Measurements from ENCODE around the gene CSH2. TPM values are rescaled to one million over a fixed set of nuclear protein-coding genes. Genes with fewer than 3 reads are reported as not detected.

The CSH2 gene
- total and polyA plus RNA-seq, 9 of the 15 experiments (the other 6 are each of a cell fraction or from before 2014, with no cell fraction given), result not detected

DNA sequence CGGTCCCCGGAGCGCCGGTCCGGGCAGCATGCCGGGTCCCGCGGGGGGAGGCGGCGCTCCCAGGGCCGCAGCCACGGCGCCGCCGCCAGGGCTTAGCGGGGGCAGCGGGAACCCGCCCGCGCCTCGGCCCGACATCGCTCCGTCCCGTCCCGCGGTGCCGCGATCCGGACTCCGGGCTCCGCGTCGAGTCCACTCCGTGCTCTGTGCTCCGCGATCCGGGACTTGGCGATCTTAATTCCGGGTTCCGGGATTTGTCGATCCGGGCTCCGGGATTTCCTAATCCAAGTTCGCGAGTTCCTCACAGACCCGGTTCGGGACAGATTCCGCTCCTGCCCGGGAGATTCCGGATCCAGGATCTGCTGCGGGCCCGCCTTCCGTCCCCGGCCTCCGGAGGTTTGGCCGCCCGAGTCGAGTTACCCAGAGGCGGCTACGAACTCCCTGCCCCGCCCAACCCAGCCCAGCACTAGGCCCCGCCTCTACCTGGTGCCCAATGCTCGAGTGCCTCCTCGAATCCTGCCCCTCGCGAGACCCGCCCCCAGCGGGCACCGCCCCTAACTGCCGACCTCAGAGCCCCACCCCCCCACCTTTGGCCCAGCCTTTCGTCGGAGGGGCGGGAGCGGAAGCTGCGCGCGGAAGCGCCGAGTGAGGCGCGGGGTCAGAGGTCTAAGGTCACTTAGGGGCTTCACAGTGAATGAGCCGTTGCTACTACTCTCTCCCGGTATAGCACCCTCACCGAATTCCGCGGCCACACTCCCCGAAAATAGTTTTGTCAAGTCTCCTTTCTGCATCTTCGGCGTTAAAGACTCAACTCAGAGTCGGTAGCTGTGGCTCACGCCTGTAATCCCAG is 30.7 kb downstream of the CSH2 start, which contains the start of gene SMARCD2 (continued):
- TF ChIP-seq, protein P1, sequence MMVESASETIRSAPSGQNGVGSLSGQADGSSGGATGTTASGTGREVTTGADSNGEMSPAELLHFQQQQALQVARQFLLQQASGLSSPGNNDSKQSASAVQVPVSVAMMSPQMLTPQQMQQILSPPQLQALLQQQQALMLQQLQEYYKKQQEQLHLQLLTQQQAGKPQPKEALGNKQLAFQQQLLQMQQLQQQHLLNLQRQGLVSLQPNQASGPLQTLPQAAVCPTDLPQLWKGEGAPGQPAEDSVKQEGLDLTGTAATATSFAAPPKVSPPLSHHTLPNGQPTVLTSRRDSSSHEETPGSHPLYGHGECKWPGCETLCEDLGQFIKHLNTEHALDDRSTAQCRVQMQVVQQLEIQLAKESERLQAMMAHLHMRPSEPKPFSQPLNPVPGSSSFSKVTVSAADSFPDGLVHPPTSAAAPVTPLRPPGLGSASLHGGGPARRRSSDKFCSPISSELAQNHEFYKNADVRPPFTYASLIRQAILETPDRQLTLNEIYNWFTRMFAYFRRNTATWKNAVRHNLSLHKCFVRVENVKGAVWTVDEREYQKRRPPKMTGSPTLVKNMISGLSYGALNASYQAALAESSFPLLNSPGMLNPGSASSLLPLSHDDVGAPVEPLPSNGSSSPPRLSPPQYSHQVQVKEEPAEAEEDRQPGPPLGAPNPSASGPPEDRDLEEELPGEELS (CRISPR knock-in tag; IDR thresholded peaks at IDR 0.05; ENCODE audit: borderline replicate concordance), result peak; percentile 81; the same call in 1 of the 2 replicates
- peak; percentile 94 for TF ChIP-seq ELF1 (tag; IDR thresholded peaks at IDR 0.05)
- TF ChIP-seq, protein P2, sequence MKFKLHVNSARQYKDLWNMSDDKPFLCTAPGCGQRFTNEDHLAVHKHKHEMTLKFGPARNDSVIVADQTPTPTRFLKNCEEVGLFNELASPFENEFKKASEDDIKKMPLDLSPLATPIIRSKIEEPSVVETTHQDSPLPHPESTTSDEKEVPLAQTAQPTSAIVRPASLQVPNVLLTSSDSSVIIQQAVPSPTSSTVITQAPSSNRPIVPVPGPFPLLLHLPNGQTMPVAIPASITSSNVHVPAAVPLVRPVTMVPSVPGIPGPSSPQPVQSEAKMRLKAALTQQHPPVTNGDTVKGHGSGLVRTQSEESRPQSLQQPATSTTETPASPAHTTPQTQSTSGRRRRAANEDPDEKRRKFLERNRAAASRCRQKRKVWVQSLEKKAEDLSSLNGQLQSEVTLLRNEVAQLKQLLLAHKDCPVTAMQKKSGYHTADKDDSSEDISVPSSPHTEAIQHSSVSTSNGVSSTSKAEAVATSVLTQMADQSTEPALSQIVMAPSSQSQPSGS (CRISPR knock-in tag; IDR thresholded peaks at IDR 0.05), result no peak
- peak; percentile 5; the same call in 1 of the 2 replicates for TF ChIP-seq SMC3 (conservative IDR thresholded peaks at IDR 0.05; ENCODE audit: insufficient read depth, low read depth, low read length)
- TF ChIP-seq PRPF4 (IDR thresholded peaks at IDR 0.05; ENCODE audit: insufficient read depth, low read depth, low read length, poor library complexity, severe bottlenecking), result peak; percentile 69
- TF ChIP-seq, protein P3, sequence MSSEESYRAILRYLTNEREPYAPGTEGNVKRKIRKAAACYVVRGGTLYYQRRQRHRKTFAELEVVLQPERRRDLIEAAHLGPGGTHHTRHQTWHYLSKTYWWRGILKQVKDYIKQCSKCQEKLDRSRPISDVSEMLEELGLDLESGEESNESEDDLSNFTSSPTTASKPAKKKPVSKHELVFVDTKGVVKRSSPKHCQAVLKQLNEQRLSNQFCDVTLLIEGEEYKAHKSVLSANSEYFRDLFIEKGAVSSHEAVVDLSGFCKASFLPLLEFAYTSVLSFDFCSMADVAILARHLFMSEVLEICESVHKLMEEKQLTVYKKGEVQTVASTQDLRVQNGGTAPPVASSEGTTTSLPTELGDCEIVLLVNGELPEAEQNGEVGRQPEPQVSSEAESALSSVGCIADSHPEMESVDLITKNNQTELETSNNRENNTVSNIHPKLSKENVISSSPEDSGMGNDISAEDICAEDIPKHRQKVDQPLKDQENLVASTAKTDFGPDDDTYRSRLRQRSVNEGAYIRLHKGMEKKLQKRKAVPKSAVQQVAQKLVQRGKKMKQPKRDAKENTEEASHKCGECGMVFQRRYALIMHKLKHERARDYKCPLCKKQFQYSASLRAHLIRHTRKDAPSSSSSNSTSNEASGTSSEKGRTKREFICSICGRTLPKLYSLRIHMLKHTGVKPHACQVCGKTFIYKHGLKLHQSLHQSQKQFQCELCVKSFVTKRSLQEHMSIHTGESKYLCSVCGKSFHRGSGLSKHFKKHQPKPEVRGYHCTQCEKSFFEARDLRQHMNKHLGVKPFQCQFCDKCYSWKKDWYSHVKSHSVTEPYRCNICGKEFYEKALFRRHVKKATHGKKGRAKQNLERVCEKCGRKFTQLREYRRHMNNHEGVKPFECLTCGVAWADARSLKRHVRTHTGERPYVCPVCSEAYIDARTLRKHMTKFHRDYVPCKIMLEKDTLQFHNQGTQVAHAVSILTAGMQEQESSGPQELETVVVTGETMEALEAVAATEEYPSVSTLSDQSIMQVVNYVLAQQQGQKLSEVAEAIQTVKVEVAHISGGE (CRISPR knock-in tag; IDR thresholded peaks at IDR 0.05), result peak; percentile 88 to 98 (median 95)
- TF ChIP-seq SREBF1 (IDR thresholded peaks at IDR 0.05; ENCODE audit: borderline replicate concordance, low read depth, low read length), result peak; percentile 88; the same call in 1 of the 2 replicates
- TF ChIP-seq TOE1 (IDR thresholded peaks at IDR 0.05; ENCODE audit: borderline replicate concordance), result peak; percentile 97
- peak; percentile 86; the same call in 1 of the 2 replicates for TF ChIP-seq TOE1 (CRISPR knock-in tag; IDR thresholded peaks at IDR 0.05; ENCODE audit: borderline replicate concordance, low read depth)
- TF ChIP-seq, protein P4, sequence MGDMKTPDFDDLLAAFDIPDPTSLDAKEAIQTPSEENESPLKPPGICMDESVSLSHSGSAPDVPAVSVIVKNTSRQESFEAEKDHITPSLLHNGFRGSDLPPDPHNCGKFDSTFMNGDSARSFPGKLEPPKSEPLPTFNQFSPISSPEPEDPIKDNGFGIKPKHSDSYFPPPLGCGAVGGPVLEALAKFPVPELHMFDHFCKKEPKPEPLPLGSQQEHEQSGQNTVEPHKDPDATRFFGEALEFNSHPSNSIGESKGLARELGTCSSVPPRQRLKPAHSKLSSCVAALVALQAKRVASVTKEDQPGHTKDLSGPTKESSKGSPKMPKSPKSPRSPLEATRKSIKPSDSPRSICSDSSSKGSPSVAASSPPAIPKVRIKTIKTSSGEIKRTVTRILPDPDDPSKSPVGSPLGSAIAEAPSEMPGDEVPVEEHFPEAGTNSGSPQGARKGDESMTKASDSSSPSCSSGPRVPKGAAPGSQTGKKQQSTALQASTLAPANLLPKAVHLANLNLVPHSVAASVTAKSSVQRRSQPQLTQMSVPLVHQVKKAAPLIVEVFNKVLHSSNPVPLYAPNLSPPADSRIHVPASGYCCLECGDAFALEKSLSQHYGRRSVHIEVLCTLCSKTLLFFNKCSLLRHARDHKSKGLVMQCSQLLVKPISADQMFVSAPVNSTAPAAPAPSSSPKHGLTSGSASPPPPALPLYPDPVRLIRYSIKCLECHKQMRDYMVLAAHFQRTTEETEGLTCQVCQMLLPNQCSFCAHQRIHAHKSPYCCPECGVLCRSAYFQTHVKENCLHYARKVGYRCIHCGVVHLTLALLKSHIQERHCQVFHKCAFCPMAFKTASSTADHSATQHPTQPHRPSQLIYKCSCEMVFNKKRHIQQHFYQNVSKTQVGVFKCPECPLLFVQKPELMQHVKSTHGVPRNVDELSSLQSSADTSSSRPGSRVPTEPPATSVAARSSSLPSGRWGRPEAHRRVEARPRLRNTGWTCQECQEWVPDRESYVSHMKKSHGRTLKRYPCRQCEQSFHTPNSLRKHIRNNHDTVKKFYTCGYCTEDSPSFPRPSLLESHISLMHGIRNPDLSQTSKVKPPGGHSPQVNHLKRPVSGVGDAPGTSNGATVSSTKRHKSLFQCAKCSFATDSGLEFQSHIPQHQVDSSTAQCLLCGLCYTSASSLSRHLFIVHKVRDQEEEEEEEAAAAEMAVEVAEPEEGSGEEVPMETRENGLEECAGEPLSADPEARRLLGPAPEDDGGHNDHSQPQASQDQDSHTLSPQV (IDR thresholded peaks at IDR 0.05), result peak; percentile 35
- TF ChIP-seq ZNF146 (CRISPR knock-in tag; IDR thresholded peaks at IDR 0.05; ENCODE audit: unreplicated experiment), result peak; percentile 20
- TF ChIP-seq ZNF431 (CRISPR knock-in tag; IDR thresholded peaks at IDR 0.05), result 0 out of 2 replicates have a peak, but pooled peaks have one; percentile 58
- peak; percentile 69; the same call in 1 of the 2 replicates for TF ChIP-seq ZBTB17 (CRISPR knock-in tag; IDR thresholded peaks at IDR 0.05)

Data from K562 (cell line).